Endodermal cell (in vitro differentiated cells): ENCODE results near the gene AP3D1. TPM values are rescaled to one million over a fixed set of nuclear protein-coding genes. Genes with fewer than 3 reads are reported as not detected.

Experiments
- DNase-seq: peaks from one replicate; pipeline ENCODE4 v3.0.0-alpha.2; 2017
- H3K27ac ChIP-seq: 2 replicates; pipeline ENCODE4 v1.5.1; 2013; ENCODE audit warnings: mild to moderate bottlenecking, low read depth, low read length, moderate library complexity
- H3K27me3 ChIP-seq: 2 replicates; pipeline ENCODE4 v1.6.1; 2013; ENCODE audit warnings: mild to moderate bottlenecking, low read length, moderate library complexity; ENCODE audit not compliant: insufficient read depth, control insufficient read depth, poor library complexity, severe bottlenecking
- H3K36me3 ChIP-seq: 2 replicates; pipeline ENCODE4 v1.7.0; 2013; ENCODE audit warnings: mild to moderate bottlenecking, low read length, moderate library complexity; ENCODE audit not compliant: control insufficient read depth, insufficient read depth
- H3K4me1 ChIP-seq: one replicate; pipeline ENCODE4 v1.7.0; 2013; ENCODE audit warnings: low read length; ENCODE audit not compliant: control insufficient read depth, insufficient read depth
- H3K4me3 ChIP-seq: 2 replicates; pipeline ENCODE4 v1.5.1; 2013; ENCODE audit warnings: mild to moderate bottlenecking, low read length, moderate library complexity
- H3K9ac ChIP-seq: 2 replicates; pipeline ENCODE4 v1.6.1; 2013; ENCODE audit warnings: mild to moderate bottlenecking, low read length, moderate library complexity; ENCODE audit not compliant: poor library complexity, severe bottlenecking; ENCODE audit errors: extremely low read depth
- H3K9me3 ChIP-seq: 2 replicates; pipeline ENCODE4 v1.6.1; 2013; ENCODE audit warnings: mild to moderate bottlenecking, low read length, moderate library complexity; ENCODE audit not compliant: control insufficient read depth
- H3K27ac Mint-ChIP-seq: 2 replicates; pipeline ENCODE4 v1.8.0; 2020; ENCODE audit warnings: mixed read lengths
- H3K27me3 Mint-ChIP-seq: 2 replicates; pipeline ENCODE4 v1.8.0; 2021; ENCODE audit warnings: mild to moderate bottlenecking, mixed read lengths; ENCODE audit not compliant: insufficient read depth
- H3K36me3 Mint-ChIP-seq: 2 replicates; pipeline ENCODE4 v1.8.0; 2020; ENCODE audit warnings: low read depth, mixed read lengths
- H3K4me1 Mint-ChIP-seq: 2 replicates; pipeline ENCODE4 v1.8.0; 2020; ENCODE audit warnings: mixed read lengths
- H3K4me3 Mint-ChIP-seq: 2 replicates; pipeline ENCODE4 v1.8.0; 2020; ENCODE audit warnings: mild to moderate bottlenecking, moderate library complexity, mixed read lengths
- H3K9me3 Mint-ChIP-seq: 2 replicates; pipeline ENCODE4 v1.8.0; 2020; ENCODE audit warnings: mild to moderate bottlenecking, mixed read lengths
- CTCF ChIP-seq: fragments of 200-600 bp; sonication (generic); conservative IDR thresholded peaks from 2 replicates; pipeline ENCODE4 v1.5.0; 2021; ENCODE audit warnings: antibody characterized with exemption, mild to moderate bottlenecking
- WGBS, 2 experiments: methylation state at CpG; one replicate each; pipeline versions ENCODE4 v1.1.5 to v1.1.7; 2013; ENCODE audit warnings: missing lambda C conversion rate in 2 of 2, mixed read lengths in 1 of 2; ENCODE audit not compliant: insufficient coverage in 1 of 2, insufficient read length in 1 of 2; 5-methylcytosine and 5-hydroxymethylcytosine counted together
- total RNA-seq, 2 donors: library from RNA; stranded (reverse); fragmentation: NEBNext Ultra II Directional in 1 of 2; extraction: Animal tissue kit (Norgen Biotek cat#: 25700) in 1 of 2; gene quantifications; 2 replicates in 1 of 2; 3 replicates in 1 of 2; pipeline ENCODE4 v1.2.1, GENCODE V29; 2021

AP3D1 gene
- total RNA-seq, 2 donors from 2014 or later: 162 to 181 TPM

GRCh38 chr19:2184422-2184975, 33.1 kb upstream of the AP3D1 start:
- TF ChIP-seq CTCF: peak; percentile 22
- Histone ChIP-seq H3K4me1 (no peaks in the 10 kb centered on the region), H3K27ac (no peak overlapping the region), H3K9ac (no peak overlapping the region), H3K9me3 (no peaks in the 10 kb centered on the region), H3K27me3 (no peaks in the 10 kb centered on the region), H3K4me3 (no peak overlapping the region), H3K36me3 (peaks cover 31% of the 10 kb centered on the region)
- Mint-ChIP-seq H3K4me1 (no peaks in the 10 kb centered on the region), H3K36me3 (peaks cover 44% of the 10 kb centered on the region), H3K27me3 (no peaks in the 10 kb centered on the region), H3K4me3 (no peak overlapping the region), H3K27ac (no peak overlapping the region), H3K9me3 (no peaks in the 10 kb centered on the region)
- 95 to 96% methylated on average over 16 to 21 of the region's 22 CpGs for WGBS, 2 experiments
- DNase-seq: no peak

- H3K4me1 Mint-ChIP-seq: no peaks in the 10 kb centered on the region
- Histone ChIP-seq H3K27me3 (no peaks in the 10 kb centered on the region), H3K4me3 (no peak overlapping the region), H3K9ac (no peak overlapping the region), H3K4me1 (no peaks in the 10 kb centered on the region), H3K36me3 (peaks cover 18% of the 10 kb centered on the region), H3K27ac (no peak overlapping the region), H3K9me3 (no peaks in the 10 kb centered on the region)
- no peak overlapping the region for H3K27ac Mint-ChIP-seq
- DNase-seq: no peak
- no peak for TF ChIP-seq CTCF
- 93 to 97% methylated on average over 7 to 9 of the region's 9 CpGs for WGBS, 2 experiments
- peaks cover 30% of the 10 kb centered on the region for H3K36me3 Mint-ChIP-seq
- no peaks in the 10 kb centered on the region for H3K9me3 Mint-ChIP-seq
- H3K4me3 Mint-ChIP-seq: no peak overlapping the region
- no peaks in the 10 kb centered on the region for H3K27me3 Mint-ChIP-seq
Observed at GRCh38 chr19:2181633-2181997, 30.2 kb upstream of the AP3D1 start.

DNA sequence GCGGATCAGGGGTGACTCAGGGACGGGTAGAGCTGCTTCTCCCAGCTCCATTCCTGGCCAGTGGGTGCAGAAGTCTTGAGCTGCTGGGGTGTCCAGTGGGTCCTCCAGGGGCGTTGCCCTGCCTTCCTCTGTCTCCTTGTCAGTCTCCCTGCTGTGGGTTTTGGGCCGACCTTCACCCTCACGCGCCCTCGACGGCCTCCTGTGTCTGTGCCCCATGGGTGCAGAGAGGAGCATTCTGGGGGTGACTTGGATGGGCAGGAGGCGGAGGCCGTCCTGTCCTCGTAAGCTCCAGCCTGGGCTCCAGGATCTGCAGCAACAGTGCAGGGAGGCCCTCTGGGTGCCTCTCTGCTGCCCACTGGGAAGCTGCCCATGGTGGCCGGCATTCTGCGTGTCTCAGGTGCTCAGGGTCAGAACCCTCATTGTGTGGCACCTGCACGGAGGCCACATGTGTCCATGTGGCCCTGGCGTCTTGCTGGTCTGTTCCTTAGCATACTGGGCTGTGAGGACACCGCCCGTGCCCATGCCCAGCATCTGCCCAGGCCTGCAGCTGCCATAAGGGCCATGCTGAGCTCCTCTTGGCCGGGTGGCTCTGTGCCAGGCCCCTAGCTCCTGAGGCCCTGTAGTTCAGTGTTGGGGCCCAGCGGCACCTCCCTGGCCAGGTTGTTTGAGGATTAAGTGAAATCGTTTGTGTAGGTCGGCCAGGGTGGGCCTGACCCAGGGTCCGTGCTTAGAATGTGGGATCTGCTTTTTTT, 29.7 kb upstream of the AP3D1 start:
- no peak overlapping the region for H3K4me3 ChIP-seq
- TF ChIP-seq CTCF: no peak
- DNase-seq: no peak
- no peak overlapping the region for H3K9ac ChIP-seq
- peaks cover 25% of the 10 kb centered on the region for H3K36me3 Mint-ChIP-seq
- no peak overlapping the region for H3K27ac Mint-ChIP-seq
- WGBS, 2 experiments: 94 to 97% methylated on average over 14 to 22 of the region's 22 CpGs
- no peaks in the 10 kb centered on the region for H3K4me1 ChIP-seq
- H3K27ac ChIP-seq: no peak overlapping the region
- no peak overlapping the region for H3K4me3 Mint-ChIP-seq
- no peaks in the 10 kb centered on the region for H3K27me3 ChIP-seq
- no peaks in the 10 kb centered on the region for H3K27me3 Mint-ChIP-seq
- no peaks in the 10 kb centered on the region for H3K9me3 ChIP-seq
- H3K4me1 Mint-ChIP-seq: no peaks in the 10 kb centered on the region
- no peaks in the 10 kb centered on the region for H3K9me3 Mint-ChIP-seq
- peaks cover 14% of the 10 kb centered on the region for H3K36me3 ChIP-seq
